ENCODE data around the gene NUP42.
"Not testable (repeated sequence)": the region's sequence is repeated elsewhere in the genome, so short reads cannot be mapped to it uniquely, and the experiment has no call there.

NUP42 gene

GRCh38 chr7:23181684-23182553, at the start of gene NUP42:
Gene NUP42 (plus strand): TSS chr7:23182048. CDS start chr7:23182086, 38 bp downstream.
- peak; percentile 95 to 96 for DNase-seq

GRCh38 chr7:23133797-23134196, 48.1 kb upstream of the NUP42 start:
- no peak for DNase-seq

GRCh38 chr7:23135755-23136154, 46.1 kb upstream of the NUP42 start:
- no peak for DNase-seq

- DNase-seq: no peak
Measured at GRCh38 chr7:23136216-23136615, 45.6 kb upstream of the NUP42 start.

GRCh38 chr7:23157679-23158078, 24.2 kb upstream of the NUP42 start:
- DNase-seq: no peak

GRCh38 chr7:23158546-23158945, 23.3 kb upstream of the NUP42 start:
- DNase-seq: no peak

- DNase-seq: no peak
Measured at GRCh38 chr7:23161482-23161881, 20.4 kb upstream of the NUP42 start.

- no peak for DNase-seq
Measured at GRCh38 chr7:23164846-23165245, 17.0 kb upstream of the NUP42 start.

GRCh38 chr7:23165316-23165715, 16.5 kb upstream of the NUP42 start:
- DNase-seq: no peak

- no peak for DNase-seq
Measured at GRCh38 chr7:23167691-23168090, 14.2 kb upstream of the NUP42 start.

- no peak for DNase-seq
Measured at GRCh38 chr7:23168111-23168885, 13.6 kb upstream of the NUP42 start.

GRCh38 chr7:23175938-23176337, 5.9 kb upstream of the NUP42 start:
- DNase-seq: no peak

- DNase-seq: no peak
Measured at GRCh38 chr7:23183279-23184012, 1.6 kb downstream of the NUP42 start.

- DNase-seq: no peak
Measured at GRCh38 chr7:23184291-23184690, 2.4 kb downstream of the NUP42 start.

- DNase-seq: peak in 1 of 2 donors; percentile 22
Measured at GRCh38 chr7:23184709-23185359, 3.0 kb downstream of the NUP42 start.

- no peak for DNase-seq
Measured at GRCh38 chr7:23185980-23186379, 4.1 kb downstream of the NUP42 start.

- no peak for DNase-seq
Measured at GRCh38 chr7:23191022-23191421, 9.2 kb downstream of the NUP42 start.

- DNase-seq: not testable (repeated sequence)
Measured at GRCh38 chr7:23193650-23194227, 11.9 kb downstream of the NUP42 start.

- no peak for DNase-seq
Measured at GRCh38 chr7:23196306-23196705, 14.5 kb downstream of the NUP42 start.

GRCh38 chr7:23197745-23198144, 15.9 kb downstream of the NUP42 start:
- DNase-seq: not testable (repeated sequence)

- no peak for DNase-seq
Measured at GRCh38 chr7:23200331-23200730, 18.5 kb downstream of the NUP42 start.

GRCh38 chr7:23204241-23204640, 22.4 kb downstream of the NUP42 start:
- no peak for DNase-seq

- DNase-seq: no peak
Measured at GRCh38 chr7:23205577-23205908, 23.7 kb downstream of the NUP42 start.

Data from CD4-positive, alpha-beta T cell treated with Interferon alpha-2 for 1 hour (primary cell).